ENCODE results near the gene GGNBP2. TPM values are rescaled to one million over a fixed set of nuclear protein-coding genes. Genes with fewer than 3 reads are reported as not detected.

Gene GGNBP2
- total and polyA plus RNA-seq, 2 of the 8 experiments (the other 6 are each of a cell fraction or from before 2014, with no cell fraction given): 29.2 to 35.8 TPM

GRCh38 chr17:36545077-36545464, 352 bp downstream of the GGNBP2 start (continued):
- no peak for TF ChIP-seq HDAC2 (IDR thresholded peaks at IDR 0.05; ENCODE audit: borderline replicate concordance in 1 of 2, low read depth in 2 of 2, low read length in 2 of 2)
